Stimulated activated CD4-positive, alpha-beta T cell treated with anti-CD3 and anti-CD28 coated beads, Interleukin-4, amount 100 ng/mL, for 4 hours (primary cell): ENCODE results near the gene MAP4.

Experiments used
- DNase-seq, 2 experiments: peaks; one replicate each; pipeline ENCODE4 v3.0.0-alpha.2; 2020

MAP4 gene

GRCh38 chr3:47961036-47961435 is 55.2 kb downstream of the MAP4 start:
- no peak for DNase-seq

- no peak for DNase-seq
Measured at GRCh38 chr3:47956521-47956920, 59.7 kb downstream of the MAP4 start.

DNA sequence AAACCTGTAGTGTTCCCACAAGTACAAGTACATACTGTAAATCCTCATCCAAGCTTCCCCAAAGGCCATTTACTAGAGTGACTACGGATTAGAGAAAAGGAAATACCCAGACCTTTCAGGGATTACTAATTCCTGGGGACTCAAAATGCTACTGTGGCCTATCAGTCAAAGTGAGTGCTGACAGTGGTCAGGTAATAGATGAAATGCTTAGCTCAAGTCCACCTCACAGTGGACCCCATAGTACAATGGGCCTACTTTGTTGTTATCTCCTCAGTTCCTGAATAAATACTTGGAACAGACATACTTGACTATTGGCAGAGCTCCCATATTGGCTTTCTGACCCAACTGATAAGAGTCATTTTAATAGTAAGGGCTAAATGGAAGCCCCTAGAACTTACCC is 61.6 kb downstream of the MAP4 start:
- DNase-seq: no peak

- no peak for DNase-seq
Measured at GRCh38 chr3:47950453-47951169, 65.6 kb downstream of the MAP4 start.

DNA sequence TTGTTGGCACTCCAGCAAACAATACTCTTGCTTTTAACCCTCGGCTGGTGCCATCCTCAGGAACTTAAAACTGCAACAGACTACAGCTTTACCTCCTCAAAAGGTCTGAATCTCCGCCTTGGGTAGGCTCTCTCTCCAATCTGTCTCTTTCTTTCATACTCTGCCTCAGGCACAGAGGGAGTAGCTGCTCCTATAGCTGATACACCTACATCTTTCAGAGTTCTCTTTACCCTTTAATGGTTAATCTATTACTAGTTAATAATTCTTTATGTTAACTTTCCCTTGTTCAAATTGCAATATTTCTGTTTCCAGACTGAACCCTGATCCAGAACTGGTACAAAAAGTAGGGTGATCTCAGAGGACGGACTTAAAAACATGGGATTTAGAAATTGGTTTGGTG is 66.2 kb downstream of the MAP4 start:
- no peak for DNase-seq

DNA sequence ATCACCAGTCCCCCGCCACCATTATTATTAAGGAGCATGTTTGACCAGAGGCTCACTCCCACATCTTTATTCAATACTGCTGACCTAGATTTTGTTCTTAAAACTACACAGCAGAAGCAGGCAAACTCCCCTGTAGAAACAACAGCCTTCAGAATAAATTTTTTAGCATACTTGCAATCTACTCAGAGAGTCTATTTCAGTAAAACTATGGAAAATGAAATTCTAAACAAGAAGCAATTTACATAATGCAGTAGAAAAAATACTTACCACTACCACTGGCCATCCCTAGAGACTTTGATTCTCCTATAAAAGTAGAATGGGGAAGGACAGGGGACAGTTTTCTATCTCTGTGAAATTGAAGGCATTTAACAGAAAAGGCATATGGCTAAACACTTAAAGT is 76.0 kb downstream of the MAP4 start:
- no peak for DNase-seq

GRCh38 chr3:47932421-47932820 is 83.8 kb downstream of the MAP4 start:
- DNase-seq: no peak

DNA sequence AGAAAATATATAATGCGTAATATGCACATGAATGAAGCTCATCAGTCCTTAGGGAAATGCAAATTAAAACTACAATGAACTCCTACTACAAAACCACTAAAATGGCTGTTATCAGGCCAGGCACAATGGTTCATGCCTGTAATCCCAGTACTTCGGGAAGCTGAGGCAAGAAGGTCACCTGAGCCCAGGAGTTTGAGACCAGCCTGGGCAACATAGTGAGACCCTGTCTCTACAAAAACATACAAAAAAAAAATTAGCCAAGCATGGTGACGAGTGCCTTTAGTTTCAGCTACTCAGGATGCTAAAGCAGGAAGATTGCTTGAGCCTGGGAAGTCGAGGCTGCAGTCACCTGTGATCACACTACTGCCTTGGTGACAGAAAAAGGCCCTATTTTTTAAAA is 85.2 kb downstream of the MAP4 start:
- no peak for DNase-seq

- DNase-seq: no peak
Measured at GRCh38 chr3:47916696-47917095, 99.5 kb downstream of the MAP4 start.

- no peak for DNase-seq
Measured at GRCh38 chr3:47916201-47916600, 100.0 kb downstream of the MAP4 start.

- no peak for DNase-seq
Measured at GRCh38 chr3:47912006-47912504, 104.2 kb downstream of the MAP4 start.

GRCh38 chr3:47910777-47911440 is 105.3 kb downstream of the MAP4 start:
- DNase-seq: no peak

DNA sequence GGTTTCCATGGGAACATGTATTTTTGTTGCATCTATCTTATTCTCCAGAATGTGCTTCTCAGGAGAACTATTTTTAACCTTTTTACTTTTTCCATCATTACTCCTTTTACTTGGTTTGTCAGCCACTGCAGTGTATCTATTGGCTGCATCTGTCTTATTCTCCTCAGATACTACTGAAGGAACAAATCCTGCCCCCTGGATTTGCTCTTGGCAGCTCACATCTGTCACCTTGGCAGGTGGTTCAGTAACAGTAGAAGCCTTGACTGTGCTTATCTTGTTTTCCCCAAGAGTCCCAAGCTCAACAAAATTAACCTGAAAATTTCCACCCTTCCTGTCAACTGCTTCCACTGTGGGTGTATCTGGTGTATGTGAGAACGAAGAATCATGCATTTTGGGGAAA is 106.0 kb downstream of the MAP4 start:
- no peak for DNase-seq

- DNase-seq: no peak
Measured at GRCh38 chr3:47909607-47910006, 106.6 kb downstream of the MAP4 start.

- DNase-seq: no peak
Measured at GRCh38 chr3:47908744-47909143, 107.5 kb downstream of the MAP4 start.

- no peak for DNase-seq
Measured at GRCh38 chr3:47907784-47908183, 108.4 kb downstream of the MAP4 start.

- no peak for DNase-seq
Measured at GRCh38 chr3:47902746-47903145, 113.5 kb downstream of the MAP4 start.

DNA sequence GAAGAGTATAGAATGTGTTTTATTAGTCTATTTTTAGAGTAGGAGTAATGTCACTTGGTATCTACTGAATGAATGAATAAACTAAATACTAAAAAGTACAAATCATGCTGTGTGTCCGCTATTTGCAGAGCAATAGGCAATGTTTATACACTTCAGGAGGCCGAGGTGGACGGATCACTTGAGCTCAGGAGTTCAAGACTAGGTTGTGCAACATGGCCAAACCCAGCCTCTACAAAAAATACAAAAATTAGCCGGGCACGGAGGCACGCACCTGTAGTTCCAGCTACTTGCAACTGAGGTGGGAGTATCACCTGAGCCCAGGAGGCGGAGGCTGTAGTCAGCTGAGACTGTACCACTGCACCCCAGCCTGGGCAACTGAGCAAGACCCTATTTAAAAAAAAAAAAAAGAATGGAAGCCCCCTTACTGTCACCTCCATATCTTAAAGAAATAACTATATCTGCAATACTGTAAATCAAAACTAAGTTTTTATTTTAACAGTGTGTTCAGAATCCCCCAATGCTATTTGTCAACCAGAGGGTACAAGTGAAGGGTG is 114.9 kb downstream of the MAP4 start:
- DNase-seq: no peak

DNA sequence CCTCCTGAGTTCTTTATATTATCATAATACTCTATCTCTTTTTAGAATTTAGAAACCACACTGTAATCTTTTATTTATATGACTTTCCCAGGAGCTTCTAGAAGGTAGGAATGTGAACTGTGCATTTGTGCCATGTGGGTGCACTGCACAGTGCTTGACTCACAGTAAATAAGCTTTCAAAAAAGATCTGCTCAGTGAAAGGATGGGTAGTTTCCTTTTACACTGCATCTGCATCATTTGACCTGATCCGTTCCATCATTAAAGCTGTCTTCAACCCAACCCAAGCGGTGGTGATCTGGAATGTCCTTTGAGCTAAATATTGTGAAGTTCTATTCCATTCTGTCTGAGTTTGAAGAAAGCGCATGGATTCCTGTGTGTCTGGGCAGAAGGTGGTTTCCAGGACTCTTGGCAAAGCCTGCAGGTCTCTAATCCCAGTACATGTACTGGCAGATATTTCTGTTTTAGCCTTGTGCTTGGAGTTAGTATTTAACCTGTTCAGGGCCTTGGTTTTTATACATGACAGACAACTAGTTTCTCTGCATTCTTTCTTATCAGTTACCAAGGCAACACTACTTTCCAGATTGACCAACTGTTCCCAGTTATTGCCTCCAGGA is 116.6 kb downstream of the MAP4 start:
- no peak for DNase-seq

GRCh38 chr3:47897954-47898353 is 118.3 kb downstream of the MAP4 start:
- no peak for DNase-seq

- DNase-seq: no peak
Measured at GRCh38 chr3:47896736-47897135, 119.5 kb downstream of the MAP4 start.

DNA sequence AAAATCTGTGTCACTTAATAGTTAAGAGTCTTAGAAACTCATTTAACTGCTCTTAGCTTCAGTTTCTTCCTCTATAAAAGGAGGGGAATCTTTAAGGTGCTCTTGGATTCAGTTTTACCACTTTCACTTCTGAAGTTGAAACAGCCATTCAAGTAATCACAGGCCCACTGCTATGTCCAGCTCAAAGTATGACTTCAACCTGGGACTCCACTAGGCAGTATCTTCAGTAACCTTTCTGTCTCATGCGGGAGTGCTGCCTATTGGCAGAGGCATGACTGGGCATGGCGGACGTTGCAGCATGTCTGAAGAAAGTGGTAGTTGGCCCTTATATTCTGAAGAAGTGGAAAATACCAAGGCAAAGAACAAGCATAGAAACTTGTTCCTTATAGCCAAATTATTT is 121.0 kb downstream of the MAP4 start:
- no peak for DNase-seq

DNA sequence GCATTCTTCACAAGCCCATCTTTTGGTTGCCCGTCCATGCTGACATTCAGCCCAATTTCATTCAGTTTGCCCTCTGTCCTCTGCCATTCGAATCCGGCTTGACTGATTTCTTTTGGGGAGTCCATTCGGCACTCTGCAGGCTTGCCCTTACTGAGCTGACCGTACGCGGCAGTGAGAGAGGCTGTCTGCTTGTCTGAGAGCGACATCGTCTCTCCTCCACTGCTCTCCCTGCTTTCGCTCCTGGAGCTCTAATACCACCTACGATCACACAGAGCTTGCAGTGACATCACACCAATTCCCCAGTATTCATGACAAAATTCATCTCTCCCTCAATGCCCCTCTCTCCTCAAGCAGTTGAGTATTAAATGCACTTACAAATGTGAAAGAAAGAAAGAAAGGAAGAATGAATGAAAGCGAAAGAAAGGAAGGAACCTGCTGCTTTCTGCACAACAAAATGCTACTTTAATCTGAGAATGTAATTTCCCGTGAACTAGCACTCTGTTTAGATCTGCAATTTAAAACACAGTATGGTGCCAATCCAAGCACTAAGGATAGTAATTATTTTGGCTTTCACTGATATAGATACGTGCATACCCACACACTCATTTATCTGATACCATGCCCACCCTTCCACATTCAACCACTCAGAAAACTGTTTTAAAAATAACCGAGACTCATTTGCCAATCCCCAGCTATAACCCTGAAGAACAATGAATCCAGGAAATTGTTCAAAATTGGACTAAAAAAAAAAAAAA is 123.8 kb downstream of the MAP4 start:
- DNase-seq: no peak
